Measurements from ENCODE around the gene CMTM4. TPM values are rescaled to one million over a fixed set of nuclear protein-coding genes. Genes with fewer than 3 reads are reported as not detected.

The CMTM4 gene
- total and polyA plus RNA-seq, 2 of the 8 experiments (the other 6 are each of a cell fraction or from before 2014, with no cell fraction given) = 35.3 to 51.7 TPM

DNA sequence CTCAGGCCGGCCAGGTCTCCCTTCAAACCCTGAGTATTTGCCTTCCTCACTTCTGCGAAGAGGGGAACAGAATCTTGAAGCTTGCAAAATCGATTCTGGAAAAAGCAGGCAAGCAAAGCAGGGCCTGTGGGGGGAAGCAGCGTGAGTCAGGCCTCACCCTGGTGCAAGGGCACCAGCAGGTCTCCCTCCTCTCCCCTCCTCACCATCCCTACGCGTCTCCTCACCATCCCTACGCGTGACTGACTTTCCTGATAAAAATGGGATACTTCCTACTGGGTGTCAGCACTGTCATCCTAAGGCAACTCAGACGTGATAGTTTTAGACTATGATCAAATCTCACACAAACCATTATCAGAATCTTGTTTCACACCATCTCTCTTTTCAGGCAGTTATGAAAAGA lies 80.0 kb downstream of the CMTM4 start (continued):
- TF ChIP-seq MAFK (IDR thresholded peaks at IDR 0.05; ENCODE audit: low read depth, low read length) = no peak
- no peak for TF ChIP-seq EZH2 (IDR thresholded peaks at IDR 0.05; ENCODE audit: low read depth, low read length, severe bottlenecking)

Data from H1 (cell line).